ENCODE measurements around the gene LCN12. TPM values are rescaled to one million over a fixed set of nuclear protein-coding genes. Genes with fewer than 3 reads are reported as not detected.

The LCN12 gene
- total RNA-seq, 1 donor from 2014 or later = 1.5 TPM

GRCh38 chr9:136984464-136985026, 32.5 kb downstream of the LCN12 start:
- Mint-ChIP-seq H3K36me3 (ENCODE audit: low read depth, unreplicated experiment) (peaks cover 9% of the 10 kb centered on the region), H3K27me3 (ENCODE audit: unreplicated experiment) (peaks cover 12% of the 10 kb centered on the region), H3K4me1 (ENCODE audit: unreplicated experiment) (peaks cover 2% of the 10 kb centered on the region), H3K4me3 (ENCODE audit: unreplicated experiment) (no peak overlapping the region), H3K27ac (ENCODE audit: unreplicated experiment) (no peak overlapping the region), H3K9me3 (ENCODE audit: unreplicated experiment) (no peaks in the 10 kb centered on the region)
- DNase-seq (ENCODE audit: low spot score) = no peak
- TF ChIP-seq, protein P1, sequence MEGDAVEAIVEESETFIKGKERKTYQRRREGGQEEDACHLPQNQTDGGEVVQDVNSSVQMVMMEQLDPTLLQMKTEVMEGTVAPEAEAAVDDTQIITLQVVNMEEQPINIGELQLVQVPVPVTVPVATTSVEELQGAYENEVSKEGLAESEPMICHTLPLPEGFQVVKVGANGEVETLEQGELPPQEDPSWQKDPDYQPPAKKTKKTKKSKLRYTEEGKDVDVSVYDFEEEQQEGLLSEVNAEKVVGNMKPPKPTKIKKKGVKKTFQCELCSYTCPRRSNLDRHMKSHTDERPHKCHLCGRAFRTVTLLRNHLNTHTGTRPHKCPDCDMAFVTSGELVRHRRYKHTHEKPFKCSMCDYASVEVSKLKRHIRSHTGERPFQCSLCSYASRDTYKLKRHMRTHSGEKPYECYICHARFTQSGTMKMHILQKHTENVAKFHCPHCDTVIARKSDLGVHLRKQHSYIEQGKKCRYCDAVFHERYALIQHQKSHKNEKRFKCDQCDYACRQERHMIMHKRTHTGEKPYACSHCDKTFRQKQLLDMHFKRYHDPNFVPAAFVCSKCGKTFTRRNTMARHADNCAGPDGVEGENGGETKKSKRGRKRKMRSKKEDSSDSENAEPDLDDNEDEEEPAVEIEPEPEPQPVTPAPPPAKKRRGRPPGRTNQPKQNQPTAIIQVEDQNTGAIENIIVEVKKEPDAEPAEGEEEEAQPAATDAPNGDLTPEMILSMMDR (IDR thresholded peaks at IDR 0.05; ENCODE audit: unreplicated experiment) = no peak

DNA sequence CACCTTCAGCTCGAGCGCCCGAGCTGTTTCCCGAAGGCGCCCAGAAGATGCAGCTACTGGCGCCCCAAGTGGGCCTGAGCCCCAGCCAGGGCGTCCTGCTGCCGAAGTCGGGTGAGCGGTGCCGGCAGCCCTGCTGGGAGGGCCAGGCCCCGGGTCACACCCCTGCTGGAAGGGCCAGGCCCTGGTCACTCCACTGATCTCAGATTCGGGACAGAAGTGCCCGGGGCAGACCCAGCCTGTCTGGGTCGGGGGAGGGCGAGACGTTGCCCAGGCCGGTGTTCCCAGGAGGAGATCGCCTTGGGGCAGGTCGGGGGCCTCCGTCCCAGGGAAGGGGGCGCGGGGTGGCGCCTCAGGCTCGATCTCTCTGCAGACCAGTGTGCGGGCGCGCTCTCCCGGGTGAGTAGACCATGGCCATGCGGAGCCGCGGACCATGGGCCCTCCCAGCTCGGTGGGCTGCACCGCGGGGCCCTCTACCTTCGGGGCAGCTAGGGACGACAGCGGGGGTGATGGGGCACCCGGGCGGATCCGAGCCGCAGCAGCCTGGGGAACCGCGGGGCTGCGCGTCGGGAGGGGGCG, 33.0 kb downstream of the LCN12 start:
- no peaks in the 10 kb centered on the region for H3K9me3 Mint-ChIP-seq (ENCODE audit: unreplicated experiment)
- peaks cover 2% of the 10 kb centered on the region for H3K4me1 Mint-ChIP-seq (ENCODE audit: unreplicated experiment)
- H3K4me3 Mint-ChIP-seq (ENCODE audit: unreplicated experiment) = no peak overlapping the region
- H3K36me3 Mint-ChIP-seq (ENCODE audit: low read depth, unreplicated experiment) = peaks cover 9% of the 10 kb centered on the region
- H3K27ac Mint-ChIP-seq (ENCODE audit: unreplicated experiment) = no peak overlapping the region
- TF ChIP-seq, protein P1 (IDR thresholded peaks at IDR 0.05; ENCODE audit: unreplicated experiment) = no peak
- no peak for DNase-seq (ENCODE audit: low spot score)
- peaks cover 14% of the 10 kb centered on the region for H3K27me3 Mint-ChIP-seq (ENCODE audit: unreplicated experiment)

GRCh38 chr9:136985853-136986252, 33.8 kb downstream of the LCN12 start:
- TF ChIP-seq, protein P1 (IDR thresholded peaks at IDR 0.05; ENCODE audit: unreplicated experiment) = no peak
- Mint-ChIP-seq H3K36me3 (ENCODE audit: low read depth, unreplicated experiment) (peaks cover 13% of the 10 kb centered on the region), H3K4me1 (ENCODE audit: unreplicated experiment) (peaks cover 2% of the 10 kb centered on the region), H3K9me3 (ENCODE audit: unreplicated experiment) (no peaks in the 10 kb centered on the region), H3K4me3 (ENCODE audit: unreplicated experiment) (no peak overlapping the region), H3K27ac (ENCODE audit: unreplicated experiment) (no peak overlapping the region), H3K27me3 (ENCODE audit: unreplicated experiment) (peaks cover 13% of the 10 kb centered on the region)
- no peak for DNase-seq (ENCODE audit: low spot score)

DNA sequence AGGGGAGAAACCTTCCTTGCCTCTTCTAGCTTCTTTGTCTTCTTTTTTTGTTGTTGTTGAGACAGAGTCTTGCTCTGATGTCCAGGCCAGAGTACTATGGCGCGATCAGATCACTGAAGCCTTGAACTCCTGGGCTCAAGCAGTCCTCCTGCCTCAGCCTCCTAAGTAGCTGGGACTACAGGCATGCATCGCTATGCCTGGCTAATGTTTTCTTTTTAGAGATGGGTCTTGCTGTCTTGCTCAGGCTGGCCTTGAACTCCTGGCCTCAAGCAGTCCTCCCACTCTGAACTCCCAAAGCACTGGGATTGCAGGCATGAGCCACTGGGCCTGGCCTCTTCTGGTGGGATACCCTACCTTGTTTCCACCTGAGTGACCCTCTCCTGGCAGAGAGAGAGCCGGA, 36.8 kb downstream of the LCN12 start:
- H3K27me3 Mint-ChIP-seq (ENCODE audit: unreplicated experiment) = peaks cover 15% of the 10 kb centered on the region
- H3K4me1 Mint-ChIP-seq (ENCODE audit: unreplicated experiment) = peaks cover 1% of the 10 kb centered on the region
- H3K27ac Mint-ChIP-seq (ENCODE audit: unreplicated experiment) = no peak overlapping the region
- H3K9me3 Mint-ChIP-seq (ENCODE audit: unreplicated experiment) = no peaks in the 10 kb centered on the region
- DNase-seq (ENCODE audit: low spot score) = no peak
- no peak overlapping the region for H3K4me3 Mint-ChIP-seq (ENCODE audit: unreplicated experiment)
- TF ChIP-seq, protein P1 (IDR thresholded peaks at IDR 0.05; ENCODE audit: unreplicated experiment) = no peak
- H3K36me3 Mint-ChIP-seq (ENCODE audit: low read depth, unreplicated experiment) = peaks cover 11% of the 10 kb centered on the region

DNA sequence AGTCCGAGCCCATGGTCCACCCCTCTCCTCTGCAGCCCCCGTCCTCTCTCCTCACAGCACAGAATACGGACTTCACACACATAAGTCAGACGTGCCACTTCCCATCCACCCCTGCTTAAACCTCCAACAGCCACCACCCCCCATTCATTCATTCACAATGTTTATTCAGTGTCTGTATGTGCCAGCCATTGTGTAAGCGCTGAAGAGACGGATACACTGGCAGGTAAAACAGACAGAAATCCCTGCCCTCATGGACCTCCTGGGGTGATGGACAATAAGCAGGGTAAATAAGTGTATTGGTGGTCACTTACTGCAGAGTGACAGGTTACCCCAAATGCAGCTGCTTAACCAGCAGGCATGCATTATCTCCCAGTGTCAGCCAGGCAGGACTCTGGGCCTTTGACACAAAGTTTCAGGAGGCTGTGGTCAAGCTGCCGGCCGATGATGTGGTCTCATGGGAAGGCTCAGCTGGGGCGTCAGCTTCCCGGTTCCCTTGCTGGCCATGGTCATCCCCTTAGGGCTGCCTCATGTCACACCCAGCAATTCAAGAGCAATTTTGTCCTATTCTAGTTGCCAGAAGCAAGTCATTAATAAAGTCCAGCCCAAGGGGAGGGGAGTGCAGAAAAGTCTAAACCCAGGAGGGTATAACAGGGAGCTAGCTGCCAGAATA, 38.3 kb downstream of the LCN12 start:
- TF ChIP-seq, protein P1 (IDR thresholded peaks at IDR 0.05; ENCODE audit: unreplicated experiment) = no peak
- no peaks in the 10 kb centered on the region for H3K4me1 Mint-ChIP-seq (ENCODE audit: unreplicated experiment)
- no peak overlapping the region for H3K27ac Mint-ChIP-seq (ENCODE audit: unreplicated experiment)
- H3K27me3 Mint-ChIP-seq (ENCODE audit: unreplicated experiment) = peaks cover 13% of the 10 kb centered on the region
- no peaks in the 10 kb centered on the region for H3K9me3 Mint-ChIP-seq (ENCODE audit: unreplicated experiment)
- DNase-seq (ENCODE audit: low spot score) = no peak
- peak overlapping the region; percentile 22 for H3K4me3 Mint-ChIP-seq (ENCODE audit: unreplicated experiment)
- peaks cover 9% of the 10 kb centered on the region for H3K36me3 Mint-ChIP-seq (ENCODE audit: low read depth, unreplicated experiment)

Measured in endothelial cell (in vitro differentiated cells).